ENCODE data around the gene SDS. TPM values are rescaled to one million over a fixed set of nuclear protein-coding genes. Genes with fewer than 3 reads are reported as not detected.

The SDS gene
- total RNA-seq, 2 experiments from 2014 or later = not detected

DNA sequence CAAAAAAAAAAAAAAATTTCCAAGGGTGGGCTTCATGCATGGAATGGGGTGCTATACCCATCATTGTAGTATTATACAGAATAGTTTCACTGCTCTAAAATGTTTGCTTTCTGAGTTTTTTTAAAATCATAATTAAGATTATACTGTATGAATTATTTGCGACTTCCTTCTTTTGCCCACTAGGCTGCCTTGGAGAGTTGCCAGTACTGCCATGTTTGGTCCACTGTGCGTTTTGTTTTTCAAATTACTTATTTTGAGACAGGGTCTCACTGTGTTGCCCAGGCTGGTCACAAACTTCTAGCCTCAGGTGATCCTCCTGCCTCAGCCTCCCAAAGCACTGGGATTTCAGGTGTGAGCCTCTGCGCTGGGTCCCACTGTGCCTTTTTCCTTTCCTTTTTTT is 25.4 kb downstream of the SDS start:
- peaks cover 9% of the 10 kb centered on the region for H3K36me3 Mint-ChIP-seq (ENCODE audit: low read depth)

DNA sequence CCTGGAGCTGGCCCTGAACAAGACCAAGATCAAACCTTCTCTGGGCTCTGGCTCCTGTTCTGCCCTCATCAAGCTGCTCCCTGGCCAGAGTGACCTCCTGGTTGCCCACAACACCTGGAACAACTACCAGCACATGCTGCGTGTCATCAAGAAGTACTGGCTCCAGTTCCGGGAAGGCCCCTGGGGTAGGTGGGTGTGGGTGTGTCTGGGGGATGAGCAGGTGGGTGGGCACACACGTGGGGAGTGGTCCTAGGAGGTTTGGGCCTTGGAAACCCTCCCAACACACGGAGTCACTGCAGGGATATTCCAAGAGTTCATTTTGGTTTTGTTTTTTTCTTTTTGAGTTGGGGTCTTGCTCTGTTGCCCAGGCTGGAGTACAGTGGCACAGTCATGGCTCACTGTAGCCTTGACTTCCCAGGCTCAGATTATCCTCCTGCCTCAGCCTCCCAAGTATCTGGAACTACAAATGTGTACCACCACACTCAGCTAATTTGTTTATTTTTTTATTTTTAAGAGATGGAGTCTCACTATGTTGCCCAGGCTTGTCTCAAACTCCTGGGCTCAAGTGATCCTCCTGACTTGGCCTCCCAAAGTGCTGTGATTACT is 28.8 kb downstream of the SDS start:
- H3K27ac Mint-ChIP-seq = no peak overlapping the region
- peaks cover 5% of the 10 kb centered on the region for H3K4me1 Mint-ChIP-seq (ENCODE audit: low read depth)
- DNase-seq = no peak
- H3K27me3 Mint-ChIP-seq (ENCODE audit: low read depth) = no peaks in the 10 kb centered on the region
- ChIA-PET CTCF (no interaction called here), POLR2A (no interaction called here)
- ATAC-seq = no peak
- H3K9me3 Mint-ChIP-seq (ENCODE audit: insufficient read depth) = no peaks in the 10 kb centered on the region
- peaks cover 7% of the 10 kb centered on the region for H3K36me3 Mint-ChIP-seq (ENCODE audit: low read depth)
- H3K4me3 Mint-ChIP-seq = no peak overlapping the region

More for the DNA sequence above, 25.4 kb downstream of the SDS start:
- no peaks in the 10 kb centered on the region for H3K4me1 Mint-ChIP-seq (ENCODE audit: low read depth)
- no peaks in the 10 kb centered on the region for H3K27me3 Mint-ChIP-seq (ENCODE audit: low read depth)
- H3K9me3 Mint-ChIP-seq (ENCODE audit: insufficient read depth) = no peaks in the 10 kb centered on the region
- no peak overlapping the region for H3K27ac Mint-ChIP-seq
- POLR2A ChIA-PET = no interaction called here
- no peak overlapping the region for H3K4me3 Mint-ChIP-seq
- DNase-seq = no peak
- CTCF ChIA-PET = no interaction called here
- ATAC-seq = no peak

DNA sequence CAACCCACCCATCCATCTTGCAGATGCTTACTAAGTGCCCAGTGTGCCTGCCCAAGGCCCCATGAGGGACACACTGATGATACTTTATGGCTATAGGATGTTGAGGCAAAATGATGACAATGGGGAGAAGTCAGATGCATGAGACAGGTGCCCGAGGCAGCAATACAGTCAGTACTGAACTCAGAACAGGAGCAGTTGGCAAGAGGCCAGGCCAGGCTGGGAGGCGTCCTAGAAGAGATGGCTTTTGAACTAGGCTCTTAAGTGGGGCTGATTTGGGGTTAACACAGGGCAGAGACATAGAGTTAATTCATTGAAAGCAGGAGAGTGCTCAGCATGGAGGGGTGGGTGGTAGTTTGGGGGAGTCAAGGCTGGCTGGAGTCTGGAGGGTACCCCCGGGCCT is 29.7 kb downstream of the SDS start:
- Mint-ChIP-seq H3K27ac (no peak overlapping the region), H3K4me1 (ENCODE audit: low read depth) (peaks cover 5% of the 10 kb centered on the region), H3K4me3 (no peak overlapping the region), H3K9me3 (ENCODE audit: insufficient read depth) (no peaks in the 10 kb centered on the region), H3K36me3 (ENCODE audit: low read depth) (peaks cover 7% of the 10 kb centered on the region), H3K27me3 (ENCODE audit: low read depth) (no peaks in the 10 kb centered on the region)
- ChIA-PET POLR2A (no interaction called here), CTCF (no interaction called here)
- ATAC-seq (no peak), DNase-seq (no peak)

DNA sequence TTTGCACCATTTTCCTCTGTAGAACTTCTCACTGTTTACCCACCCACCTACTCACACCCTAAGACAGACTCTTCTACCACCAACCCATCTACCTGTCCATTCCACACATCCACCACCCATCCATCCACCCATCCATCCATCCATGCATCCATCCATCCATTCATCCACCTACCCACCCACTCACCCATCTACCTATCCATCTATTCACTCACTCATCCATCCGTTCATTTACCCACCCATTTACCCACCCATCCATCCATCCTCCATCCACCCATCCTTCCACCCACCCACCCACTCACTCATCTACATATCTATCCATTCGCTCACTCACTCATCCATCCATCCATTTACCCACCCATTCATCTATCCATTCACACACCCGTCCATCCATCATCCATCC is 30.2 kb downstream of the SDS start:
- peaks cover 5% of the 10 kb centered on the region for H3K4me1 Mint-ChIP-seq (ENCODE audit: low read depth)
- ATAC-seq (no peak), DNase-seq (no peak)
- H3K27me3 Mint-ChIP-seq (ENCODE audit: low read depth) = no peaks in the 10 kb centered on the region
- no peak overlapping the region for H3K27ac Mint-ChIP-seq
- peaks cover 7% of the 10 kb centered on the region for H3K36me3 Mint-ChIP-seq (ENCODE audit: low read depth)
- no peaks in the 10 kb centered on the region for H3K9me3 Mint-ChIP-seq (ENCODE audit: insufficient read depth)
- ChIA-PET CTCF (no interaction called here), POLR2A (no interaction called here)
- H3K4me3 Mint-ChIP-seq = no peak overlapping the region

DNA sequence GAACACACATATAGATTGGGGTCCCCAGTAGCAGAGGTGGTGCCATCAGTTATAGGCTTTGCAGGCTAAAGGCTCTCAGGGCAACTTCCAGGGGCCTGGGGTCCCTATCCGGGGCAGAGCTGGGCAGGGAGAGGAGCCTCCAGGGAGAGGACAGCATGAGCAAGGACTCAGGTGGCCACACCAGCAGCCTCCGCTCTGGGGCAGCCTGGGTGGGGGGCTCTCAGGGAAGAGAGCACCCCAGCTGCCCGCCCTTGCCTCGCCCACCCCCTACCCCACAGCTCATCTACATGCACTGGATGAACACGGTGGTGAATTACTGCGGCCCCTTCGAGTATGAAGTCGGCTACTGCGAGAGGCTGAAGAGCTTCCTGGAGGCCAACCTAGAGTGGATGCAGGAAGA is 31.3 kb downstream of the SDS start:
- no peaks in the 10 kb centered on the region for H3K9me3 Mint-ChIP-seq (ENCODE audit: insufficient read depth)
- peaks cover 7% of the 10 kb centered on the region for H3K36me3 Mint-ChIP-seq (ENCODE audit: low read depth)
- ChIA-PET CTCF (no interaction called here), POLR2A (no interaction called here)
- H3K27me3 Mint-ChIP-seq (ENCODE audit: low read depth) = no peaks in the 10 kb centered on the region
- DNase-seq (no peak), ATAC-seq (no peak)
- peaks cover 5% of the 10 kb centered on the region for H3K4me1 Mint-ChIP-seq (ENCODE audit: low read depth)
- H3K4me3 Mint-ChIP-seq = no peak overlapping the region
- H3K27ac Mint-ChIP-seq = no peak overlapping the region

DNA sequence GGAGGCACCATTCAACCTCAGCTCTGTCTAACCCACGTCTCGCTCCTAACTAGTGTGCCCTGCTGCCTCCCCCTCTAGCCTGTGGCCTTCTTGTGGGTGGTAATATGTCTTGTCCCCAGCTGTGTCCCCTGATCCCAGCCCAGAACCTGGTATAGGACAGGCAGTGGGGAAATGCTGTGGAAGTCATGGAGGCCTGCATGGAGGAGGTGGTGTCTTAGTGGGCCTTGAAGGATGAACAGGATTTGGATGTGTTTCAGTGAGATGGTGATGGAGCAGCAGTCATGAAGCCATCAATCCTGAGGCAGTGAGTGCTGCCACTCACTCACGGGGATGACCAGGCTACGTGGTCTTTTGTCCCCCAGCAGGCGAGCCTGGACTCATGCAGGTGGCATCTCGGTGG is 31.9 kb downstream of the SDS start:
- Mint-ChIP-seq H3K9me3 (ENCODE audit: insufficient read depth) (no peaks in the 10 kb centered on the region), H3K27ac (no peak overlapping the region), H3K27me3 (ENCODE audit: low read depth) (no peaks in the 10 kb centered on the region), H3K4me1 (ENCODE audit: low read depth) (peaks cover 5% of the 10 kb centered on the region), H3K4me3 (no peak overlapping the region), H3K36me3 (ENCODE audit: low read depth) (peaks cover 2% of the 10 kb centered on the region)
- CTCF ChIA-PET = no interaction called here
- ATAC-seq (no peak), DNase-seq (no peak)
- POLR2A ChIA-PET = no interaction called here

DNA sequence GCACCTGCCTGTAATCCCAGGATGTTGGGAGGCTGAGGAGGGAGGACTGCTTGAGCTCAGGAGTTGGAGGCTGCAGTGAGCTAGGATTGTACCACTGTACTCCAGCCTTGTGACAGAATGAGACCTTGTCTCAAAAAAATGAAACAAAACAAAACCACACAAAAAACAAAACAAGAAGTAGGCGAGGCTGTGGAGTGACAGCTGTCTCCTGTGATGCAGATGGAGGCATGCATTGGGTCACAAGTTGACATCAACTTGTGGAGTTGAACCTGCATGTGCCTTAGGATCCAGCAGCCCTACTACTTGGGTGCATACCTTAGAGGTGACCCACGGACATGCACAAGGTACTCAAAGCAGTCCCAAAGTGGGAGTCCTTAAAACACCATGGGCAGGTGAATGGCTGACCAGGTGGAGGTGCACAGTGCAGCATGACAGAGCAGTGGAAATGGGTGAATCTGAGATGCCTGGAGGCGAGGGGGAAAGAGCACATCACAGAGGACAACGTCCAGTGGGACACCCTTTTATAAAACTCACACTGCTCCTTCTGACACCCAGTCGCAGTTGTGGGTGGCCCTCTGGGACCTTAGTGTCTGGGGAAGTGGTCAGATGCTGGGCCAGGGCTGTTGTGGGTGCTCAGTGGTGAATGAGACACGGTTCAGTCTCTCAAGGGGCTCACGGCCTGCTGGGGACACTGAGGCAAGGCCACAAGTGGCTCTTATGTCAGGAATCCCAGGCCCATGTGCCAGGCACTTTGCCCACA is 32.6 kb downstream of the SDS start:
- Mint-ChIP-seq H3K27me3 (ENCODE audit: low read depth) (no peaks in the 10 kb centered on the region), H3K4me1 (ENCODE audit: low read depth) (peaks cover 5% of the 10 kb centered on the region), H3K36me3 (ENCODE audit: low read depth) (peaks cover 2% of the 10 kb centered on the region), H3K4me3 (no peak overlapping the region), H3K9me3 (ENCODE audit: insufficient read depth) (no peaks in the 10 kb centered on the region), H3K27ac (no peak overlapping the region)
- DNase-seq (no peak), ATAC-seq (no peak)
- ChIA-PET CTCF (no interaction called here), POLR2A (no interaction called here)

DNA sequence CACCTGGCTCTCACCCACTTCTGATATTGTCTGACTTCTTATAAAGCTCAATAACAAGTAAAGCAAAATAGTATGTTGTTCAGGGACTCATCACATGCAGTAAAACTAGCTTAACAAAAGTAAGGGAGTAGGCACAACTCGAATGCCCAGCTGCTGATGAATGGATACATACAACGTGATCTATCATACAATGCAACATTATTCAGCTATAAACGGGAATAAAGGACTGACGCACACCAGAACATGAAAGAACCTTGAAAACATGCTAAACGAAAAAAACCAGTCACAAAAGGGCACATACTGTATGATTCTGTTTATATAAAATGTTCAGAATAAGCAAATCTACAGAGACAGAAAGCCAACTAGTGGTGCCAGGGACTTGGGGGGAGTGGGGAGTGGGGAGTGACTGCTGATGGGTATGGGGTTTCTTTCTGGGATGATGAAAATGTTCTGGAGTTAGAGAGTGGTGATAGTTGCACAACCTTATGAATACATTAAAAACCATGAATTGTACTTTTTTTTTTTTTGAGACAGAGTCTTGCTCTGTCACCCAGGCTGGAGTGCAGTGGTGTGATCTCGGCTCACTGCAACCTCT is 34.2 kb downstream of the SDS start:
- no peak for ATAC-seq
- Mint-ChIP-seq H3K4me1 (ENCODE audit: low read depth) (peaks cover 5% of the 10 kb centered on the region), H3K27ac (no peak overlapping the region), H3K9me3 (ENCODE audit: insufficient read depth) (no peaks in the 10 kb centered on the region), H3K4me3 (no peak overlapping the region), H3K36me3 (ENCODE audit: low read depth) (no peaks in the 10 kb centered on the region), H3K27me3 (ENCODE audit: low read depth) (no peaks in the 10 kb centered on the region)
- DNase-seq = no peak
- POLR2A ChIA-PET = no interaction called here
- CTCF ChIA-PET = no interaction called here

DNA sequence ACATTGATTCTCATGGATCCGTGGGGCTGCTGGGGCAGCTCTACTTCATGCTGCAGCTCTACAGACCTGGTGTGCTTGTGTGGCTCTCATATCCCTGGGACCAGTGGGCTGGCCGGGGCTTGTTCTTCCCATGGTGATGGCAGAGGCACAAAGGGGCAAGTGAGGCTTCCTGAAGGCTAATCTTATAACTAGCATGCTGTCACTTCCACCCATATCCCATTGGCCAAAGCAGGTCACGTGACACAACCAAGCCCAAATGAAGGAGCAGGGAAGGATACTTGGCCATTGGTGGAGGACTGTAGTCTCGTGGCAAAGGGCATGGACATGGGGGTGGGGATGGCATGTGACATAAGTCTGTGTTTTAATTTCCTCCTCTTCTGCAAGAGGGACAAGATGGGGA is 35.4 kb downstream of the SDS start:
- peaks cover 5% of the 10 kb centered on the region for H3K4me1 Mint-ChIP-seq (ENCODE audit: low read depth)
- no peaks in the 10 kb centered on the region for H3K27me3 Mint-ChIP-seq (ENCODE audit: low read depth)
- H3K4me3 Mint-ChIP-seq = no peak overlapping the region
- ATAC-seq (no peak), DNase-seq (no peak)
- ChIA-PET POLR2A (no interaction called here), CTCF (no interaction called here)
- no peaks in the 10 kb centered on the region for H3K36me3 Mint-ChIP-seq (ENCODE audit: low read depth)
- no peak overlapping the region for H3K27ac Mint-ChIP-seq
- no peaks in the 10 kb centered on the region for H3K9me3 Mint-ChIP-seq (ENCODE audit: insufficient read depth)

DNA sequence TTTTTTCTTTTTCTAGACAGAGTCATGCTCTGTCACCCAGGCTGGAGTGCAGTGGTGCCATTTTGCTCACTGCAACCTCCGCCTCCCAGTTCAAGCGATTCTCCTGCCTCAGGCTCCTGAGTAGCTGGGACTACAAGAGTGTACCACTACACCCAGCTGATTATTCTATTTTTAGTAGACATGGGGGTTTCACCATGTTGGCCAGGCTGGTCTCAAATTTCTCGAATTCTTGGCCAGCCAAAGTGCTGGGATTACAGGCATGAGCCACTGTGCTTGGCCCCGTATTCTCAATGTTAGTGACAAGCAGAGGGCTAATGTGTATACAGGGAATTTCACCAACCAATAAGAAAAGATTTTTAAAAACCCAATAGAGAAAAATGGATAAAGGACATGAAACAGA is 36.9 kb downstream of the SDS start:
- Mint-ChIP-seq H3K27me3 (ENCODE audit: low read depth) (no peaks in the 10 kb centered on the region), H3K4me1 (ENCODE audit: low read depth) (peaks cover 7% of the 10 kb centered on the region), H3K36me3 (ENCODE audit: low read depth) (no peaks in the 10 kb centered on the region), H3K9me3 (ENCODE audit: insufficient read depth) (no peaks in the 10 kb centered on the region), H3K4me3 (no peak overlapping the region), H3K27ac (no peak overlapping the region)
- DNase-seq = no peak
- CTCF ChIA-PET = no interaction called here
- POLR2A ChIA-PET = no interaction called here
- no peak for ATAC-seq

DNA sequence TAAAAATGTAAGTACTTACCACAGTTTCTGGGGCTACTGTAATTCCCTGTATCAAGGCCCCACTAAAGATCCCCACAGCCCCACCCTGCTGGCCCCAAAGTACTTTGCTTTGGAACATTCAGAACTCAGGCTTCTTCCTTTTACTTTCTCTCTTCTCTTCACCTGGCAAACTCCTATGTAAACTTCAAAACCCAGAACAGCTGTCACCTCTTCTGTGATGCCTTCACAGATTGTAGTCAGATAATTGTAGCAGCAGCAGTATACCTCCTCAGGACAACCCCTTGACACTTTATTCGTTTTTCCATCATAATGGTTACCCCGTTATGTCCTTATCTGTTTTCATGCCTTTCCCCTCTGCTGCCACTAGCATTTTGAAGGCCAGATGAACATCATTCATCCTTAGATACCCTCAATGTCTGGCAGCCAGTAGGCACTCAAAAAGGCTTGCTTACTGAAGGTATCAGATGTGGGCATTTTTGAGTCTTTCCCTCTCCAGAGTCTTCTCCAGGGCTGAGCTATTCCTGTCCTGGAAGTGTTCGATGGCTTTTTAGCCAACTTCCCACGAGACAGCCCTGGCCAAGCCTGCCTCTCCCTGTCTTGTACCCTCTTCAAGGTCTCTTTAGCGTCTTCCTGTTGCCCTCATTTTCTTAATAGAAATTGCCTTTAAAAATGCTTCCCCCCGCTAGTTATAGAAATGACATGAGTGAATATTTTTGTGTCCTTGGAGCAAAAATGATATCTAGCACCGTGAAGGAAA is 37.9 kb downstream of the SDS start:
- POLR2A ChIA-PET = no interaction called here
- Mint-ChIP-seq H3K4me1 (ENCODE audit: low read depth) (peaks cover 8% of the 10 kb centered on the region), H3K27ac (no peak overlapping the region), H3K9me3 (ENCODE audit: insufficient read depth) (no peaks in the 10 kb centered on the region), H3K4me3 (no peak overlapping the region), H3K27me3 (ENCODE audit: low read depth) (no peaks in the 10 kb centered on the region), H3K36me3 (ENCODE audit: low read depth) (no peaks in the 10 kb centered on the region)
- CTCF ChIA-PET = no interaction called here
- ATAC-seq = no peak
- no peak for DNase-seq

DNA sequence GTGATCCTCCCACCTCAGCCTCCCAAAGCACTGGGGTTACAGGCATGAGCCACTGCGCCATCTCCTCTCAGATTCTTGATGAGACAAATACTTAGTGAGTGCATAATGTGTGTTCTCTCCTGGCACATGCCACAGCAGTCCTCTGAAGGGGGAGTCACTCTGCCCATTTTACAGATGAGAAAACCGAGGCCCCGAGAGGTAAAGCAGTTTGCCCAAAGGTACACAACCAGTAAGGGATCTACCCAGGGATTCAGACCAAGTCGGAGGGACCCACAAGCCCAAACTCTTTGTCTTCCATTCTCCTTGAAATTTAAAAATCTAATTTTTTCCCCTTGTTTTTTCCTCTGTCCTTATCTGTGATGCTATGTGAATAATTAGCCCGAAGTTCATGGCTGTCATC is 39.0 kb downstream of the SDS start:
- CTCF ChIA-PET = no interaction called here
- no peaks in the 10 kb centered on the region for H3K36me3 Mint-ChIP-seq (ENCODE audit: low read depth)
- H3K27ac Mint-ChIP-seq = no peak overlapping the region
- no peak for DNase-seq
- no peak overlapping the region for H3K4me3 Mint-ChIP-seq
- POLR2A ChIA-PET = no interaction called here
- H3K27me3 Mint-ChIP-seq (ENCODE audit: low read depth) = no peaks in the 10 kb centered on the region
- no peak for ATAC-seq
- H3K4me1 Mint-ChIP-seq (ENCODE audit: low read depth) = peaks cover 10% of the 10 kb centered on the region
- H3K9me3 Mint-ChIP-seq (ENCODE audit: insufficient read depth) = no peaks in the 10 kb centered on the region
